ENCODE measurements around the gene LYRM4. TPM values are rescaled to one million over a fixed set of nuclear protein-coding genes. Genes with fewer than 3 reads are reported as not detected.

The LYRM4 gene
- total and polyA plus RNA-seq, 2 experiments from 2014 or later, result 51.0 to 62.0 TPM

GRCh38 chr6:5173810-5174209 lies 86.9 kb downstream of the LYRM4 start:
- Histone ChIP-seq H3K4me1 (ENCODE audit: insufficient read depth) (peaks cover 20% of the 10 kb centered on the region), H3K27me3 (ENCODE audit: insufficient read depth) (no peaks in the 10 kb centered on the region), H3F3A (replicated peaks; ENCODE audit: low read depth) (no peaks in the 10 kb centered on the region), H2AFZ (no peak overlapping the region), H3K4me3 (no peak overlapping the region), H3K79me2 (replicated peaks; ENCODE audit: insufficient read depth) (no peaks in the 10 kb centered on the region), H3K36me3 (ENCODE audit: insufficient read depth) (no peaks in the 10 kb centered on the region), H3K27ac (ENCODE audit: low read depth) (no peak overlapping the region), H3K9me2 (ENCODE audit: insufficient read depth) (no peaks in the 10 kb centered on the region), H3K4me2 (no peak overlapping the region), H4K20me1 (replicated peaks; ENCODE audit: insufficient read depth) (peaks cover 10% of the 10 kb centered on the region)
- no peaks in the 10 kb centered on the region for H3K9me3 Mint-ChIP-seq
- no peaks in the 10 kb centered on the region for H3K36me3 Mint-ChIP-seq (ENCODE audit: low read depth)
- H3K27me3 Mint-ChIP-seq (ENCODE audit: insufficient read depth, low read depth, poor library complexity), result no peaks in the 10 kb centered on the region
- TF ChIP-seq POLR2AphosphoS5 (IDR thresholded peaks at IDR 0.05; ENCODE audit: low read depth), result no peak
- no peak for TF ChIP-seq STAT1 (IDR thresholded peaks at IDR 0.05; ENCODE audit: unreplicated experiment)
- no peak for TF ChIP-seq ZNF331 (CRISPR knock-in tag; IDR thresholded peaks at IDR 0.05; ENCODE audit: low read depth)
- TF ChIP-seq ZNF462 (CRISPR knock-in tag; IDR thresholded peaks at IDR 0.05), result no peak
- TF ChIP-seq CREB1 (CRISPR knock-in tag; IDR thresholded peaks at IDR 0.05; ENCODE audit: low read depth), result no peak
- TF ChIP-seq NANOG (IDR thresholded peaks at IDR 0.05; ENCODE audit: borderline replicate concordance), result no peak
- TF ChIP-seq EZH2phosphoT487 (IDR thresholded peaks at IDR 0.05; ENCODE audit: unreplicated experiment), result no peak
- no peak for TF ChIP-seq ZNF114 (CRISPR knock-in tag; IDR thresholded peaks at IDR 0.05)
- TF ChIP-seq ETS1 (IDR thresholded peaks at IDR 0.05), result no peak
- no peak for TF ChIP-seq EZH2 (IDR thresholded peaks at IDR 0.05; ENCODE audit: low read depth, unreplicated experiment)
- no peak for TF ChIP-seq REST (IDR thresholded peaks at IDR 0.05; ENCODE audit: unreplicated experiment)
- TF ChIP-seq JUNB (IDR thresholded peaks at IDR 0.05; ENCODE audit: unreplicated experiment), result no peak
- no peak for TF ChIP-seq CTCF (conservative IDR thresholded peaks at IDR 0.05; ENCODE audit: low read depth in 2 of 2)
- H3K4me1 Mint-ChIP-seq, result peaks cover 18% of the 10 kb centered on the region
- no peak overlapping the region for H3K4me3 Mint-ChIP-seq
- H3K27ac Mint-ChIP-seq, result no peak overlapping the region
- ATAC-seq (no peak), DNase-seq (ENCODE audit: low spot score) (no peak)
